Epithelial cell of esophagus (primary cell): ENCODE results near the gene CNGB1.

ENCODE experiments used
- DNase-seq: peaks from one replicate; pipeline ENCODE4 v3.0.0; 2010; ENCODE audit warnings: low read depth
- H3K4me3 ChIP-seq: 2 replicates; pipeline ENCODE4 v1.5.1; 2011; ENCODE audit warnings: mild to moderate bottlenecking, low read length, control low read depth
- TF ChIP-seq, protein P1 (sequence below): IDR thresholded peaks from 2 replicates; pipeline ENCODE4 v1.5.1; 2011; ENCODE audit warnings: low read depth, mild to moderate bottlenecking, low read length, control low read depth, inconsistent platforms; ENCODE audit not compliant: insufficient read depth; ENCODE audit errors: missing control alignments

Gene CNGB1

DNA sequence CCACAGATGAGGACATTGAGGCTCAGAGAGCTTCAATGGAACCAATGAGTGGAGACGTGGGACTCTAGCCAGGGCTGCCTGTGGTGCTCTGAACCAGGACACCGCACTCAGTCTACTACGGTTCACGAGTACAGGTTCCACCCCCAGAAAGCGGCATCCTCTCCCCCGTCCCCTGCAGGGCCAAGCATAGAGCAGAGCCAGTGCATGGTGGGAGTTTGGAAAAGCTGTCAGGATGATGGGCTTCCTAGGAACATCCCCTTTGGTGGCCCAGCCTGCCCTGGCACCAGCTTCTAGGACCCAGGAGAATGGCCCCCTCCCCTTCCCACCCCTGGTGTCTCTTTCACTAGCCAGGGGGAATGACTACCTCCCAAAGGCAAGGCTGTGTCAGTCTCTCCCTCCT lies 21.2 kb upstream of the CNGB1 start:
- no peak overlapping the region for H3K4me3 ChIP-seq
- no peak for DNase-seq
- TF ChIP-seq, protein P1, sequence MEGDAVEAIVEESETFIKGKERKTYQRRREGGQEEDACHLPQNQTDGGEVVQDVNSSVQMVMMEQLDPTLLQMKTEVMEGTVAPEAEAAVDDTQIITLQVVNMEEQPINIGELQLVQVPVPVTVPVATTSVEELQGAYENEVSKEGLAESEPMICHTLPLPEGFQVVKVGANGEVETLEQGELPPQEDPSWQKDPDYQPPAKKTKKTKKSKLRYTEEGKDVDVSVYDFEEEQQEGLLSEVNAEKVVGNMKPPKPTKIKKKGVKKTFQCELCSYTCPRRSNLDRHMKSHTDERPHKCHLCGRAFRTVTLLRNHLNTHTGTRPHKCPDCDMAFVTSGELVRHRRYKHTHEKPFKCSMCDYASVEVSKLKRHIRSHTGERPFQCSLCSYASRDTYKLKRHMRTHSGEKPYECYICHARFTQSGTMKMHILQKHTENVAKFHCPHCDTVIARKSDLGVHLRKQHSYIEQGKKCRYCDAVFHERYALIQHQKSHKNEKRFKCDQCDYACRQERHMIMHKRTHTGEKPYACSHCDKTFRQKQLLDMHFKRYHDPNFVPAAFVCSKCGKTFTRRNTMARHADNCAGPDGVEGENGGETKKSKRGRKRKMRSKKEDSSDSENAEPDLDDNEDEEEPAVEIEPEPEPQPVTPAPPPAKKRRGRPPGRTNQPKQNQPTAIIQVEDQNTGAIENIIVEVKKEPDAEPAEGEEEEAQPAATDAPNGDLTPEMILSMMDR, result no peak

DNA sequence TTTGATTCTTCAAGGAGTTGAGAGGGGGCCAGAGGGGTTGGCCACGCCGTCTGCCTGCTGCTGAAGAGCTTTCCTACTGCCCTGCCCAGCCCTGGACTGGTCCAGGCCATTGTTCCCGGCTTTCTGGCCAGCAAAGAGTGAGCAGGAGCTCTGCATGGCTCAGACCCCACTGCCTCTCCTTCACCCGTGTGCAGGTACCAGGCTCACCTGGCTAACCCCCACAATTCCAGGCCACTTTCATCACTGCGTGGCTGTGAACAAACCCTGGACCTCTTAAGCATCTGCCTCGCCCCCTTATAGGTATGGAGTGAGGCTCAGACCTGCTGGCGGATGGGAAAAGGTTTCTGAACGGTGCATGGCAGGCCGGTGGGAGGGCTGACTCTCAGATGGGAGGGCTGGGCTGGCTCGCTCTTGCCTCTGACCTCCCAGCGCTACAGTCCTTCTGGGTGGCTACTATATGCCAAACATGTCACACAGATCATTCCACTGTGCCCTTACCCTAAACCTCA lies 20.7 kb upstream of the CNGB1 start:
- H3K4me3 ChIP-seq, result no peak overlapping the region
- DNase-seq, result no peak
- TF ChIP-seq, protein P1, result no peak

DNA sequence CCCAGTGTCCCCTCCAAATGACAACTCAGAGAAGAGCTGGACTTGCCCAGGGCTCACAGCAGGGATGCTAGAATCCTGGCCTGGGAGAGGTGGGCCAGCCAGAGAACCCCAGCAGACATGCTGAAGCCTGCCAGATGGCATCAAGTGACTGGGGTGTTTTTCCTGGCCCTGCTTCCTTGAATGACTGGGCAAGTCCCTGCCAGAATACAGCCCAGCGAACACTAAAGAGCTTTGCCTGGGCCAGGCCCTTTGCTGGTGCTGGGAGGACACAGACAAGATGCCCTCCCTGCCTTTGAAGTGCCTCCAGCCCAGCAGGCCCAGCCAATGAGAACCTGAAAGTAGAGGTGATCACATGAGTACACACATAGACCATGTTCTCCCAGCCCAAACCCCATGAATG lies 18.0 kb upstream of the CNGB1 start:
- DNase-seq, result peak; percentile 92
- TF ChIP-seq, protein P1, result no peak
- H3K4me3 ChIP-seq, result no peak overlapping the region

GRCh38 chr16:57987441-57988177 lies 16.7 kb upstream of the CNGB1 start:
- TF ChIP-seq, protein P1, result no peak
- no peak for DNase-seq
- no peak overlapping the region for H3K4me3 ChIP-seq

DNA sequence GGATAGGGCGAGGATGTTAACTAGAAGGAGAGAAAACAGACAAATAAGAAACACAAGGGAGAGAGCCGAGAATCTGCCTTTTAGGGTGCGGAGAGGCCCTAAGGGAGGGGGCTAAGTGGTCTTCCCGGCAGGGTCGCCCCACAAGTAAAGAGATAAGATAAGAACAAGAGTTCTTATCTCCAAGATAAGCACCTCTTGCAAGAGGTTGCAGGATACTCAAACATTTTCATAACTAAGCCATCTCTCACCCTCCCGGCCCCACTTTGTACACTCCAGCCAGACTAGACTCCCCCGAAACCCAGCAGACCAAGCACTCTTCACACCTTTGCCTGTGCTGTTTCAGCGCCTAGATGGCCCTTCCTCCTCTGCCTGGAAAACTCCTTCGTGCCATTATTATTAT lies 15.3 kb upstream of the CNGB1 start:
- DNase-seq, result no peak
- peak overlapping the region; percentile 75 for H3K4me3 ChIP-seq
- TF ChIP-seq, protein P1, result no peak

GRCh38 chr16:57985204-57986181 lies 14.6 kb upstream of the CNGB1 start:
- peak; percentile 19 for DNase-seq
- TF ChIP-seq, protein P1, result no peak
- H3K4me3 ChIP-seq, result peak overlapping the region; percentile 75
